ENCODE results near the gene ASIC4.

ASIC4 gene

GRCh38 chr2:219560893-219561178, 46.6 kb downstream of the ASIC4 start:
- Histone ChIP-seq H3K27ac (ENCODE audit: low read depth, low read length) (no peak overlapping the region), H3K4me2 (ENCODE audit: low read depth, low read length, poor library complexity, severe bottlenecking) (no peak overlapping the region), H3K27me3 (ENCODE audit: low read length) (no peaks in the 10 kb centered on the region), H3K36me3 (ENCODE audit: low read length) (no peaks in the 10 kb centered on the region), H3K9me2 (replicated peaks; ENCODE audit: insufficient read depth, low read length) (no peaks in the 10 kb centered on the region), H3K4me3 (ENCODE audit: insufficient read depth, low read length, poor library complexity, severe bottlenecking) (no peak overlapping the region), H2AFZ (ENCODE audit: low read depth, low read length, severe bottlenecking) (no peak overlapping the region), H3F3A (ENCODE audit: insufficient read depth) (no peaks in the 10 kb centered on the region), H3K79me2 (ENCODE audit: insufficient read depth, low read length) (no peaks in the 10 kb centered on the region), H3K9ac (ENCODE audit: low read length) (no peak overlapping the region), H4K20me1 (ENCODE audit: low read depth, low read length) (no peaks in the 10 kb centered on the region), H3K9me3 (ENCODE audit: insufficient read depth, low read length) (no peaks in the 10 kb centered on the region)
- TF ChIP-seq CTCF (IDR thresholded peaks at IDR 0.05; ENCODE audit: insufficient read depth, low read length, poor library complexity, severe bottlenecking): no peak
- no peak for TF ChIP-seq EZH2phosphoT487 (conservative IDR thresholded peaks at IDR 0.05; ENCODE audit: low read length)

- no peaks in the 10 kb centered on the region for H4K20me1 ChIP-seq (ENCODE audit: low read depth, low read length)
- no peak overlapping the region for H2AFZ ChIP-seq (ENCODE audit: low read depth, low read length, severe bottlenecking)
- no peaks in the 10 kb centered on the region for H3K27me3 ChIP-seq (ENCODE audit: low read length)
- H3K36me3 ChIP-seq (ENCODE audit: low read length): no peaks in the 10 kb centered on the region
- no peaks in the 10 kb centered on the region for H3K9me3 ChIP-seq (ENCODE audit: insufficient read depth, low read length)
- H3K9me2 ChIP-seq (replicated peaks; ENCODE audit: insufficient read depth, low read length): no peaks in the 10 kb centered on the region
- H3K79me2 ChIP-seq (ENCODE audit: insufficient read depth, low read length): no peaks in the 10 kb centered on the region
- no peaks in the 10 kb centered on the region for H3F3A ChIP-seq (ENCODE audit: insufficient read depth)
- H3K4me3 ChIP-seq (ENCODE audit: insufficient read depth, low read length, poor library complexity, severe bottlenecking): no peak overlapping the region
- no peak overlapping the region for H3K4me2 ChIP-seq (ENCODE audit: low read depth, low read length, poor library complexity, severe bottlenecking)
- H3K27ac ChIP-seq (ENCODE audit: low read depth, low read length): no peak overlapping the region
- TF ChIP-seq EZH2phosphoT487 (conservative IDR thresholded peaks at IDR 0.05; ENCODE audit: low read length) (no peak), CTCF (IDR thresholded peaks at IDR 0.05; ENCODE audit: insufficient read depth, low read length, poor library complexity, severe bottlenecking) (no peak)
- no peak overlapping the region for H3K9ac ChIP-seq (ENCODE audit: low read length)
Measured at GRCh38 chr2:219561179-219562048, 47.1 kb downstream of the ASIC4 start.

- no peaks in the 10 kb centered on the region for H3K9me2 ChIP-seq (replicated peaks; ENCODE audit: insufficient read depth, low read length)
- no peak overlapping the region for H3K4me2 ChIP-seq (ENCODE audit: low read depth, low read length, poor library complexity, severe bottlenecking)
- H3K79me2 ChIP-seq (ENCODE audit: insufficient read depth, low read length): no peaks in the 10 kb centered on the region
- no peak overlapping the region for H2AFZ ChIP-seq (ENCODE audit: low read depth, low read length, severe bottlenecking)
- no peaks in the 10 kb centered on the region for H3K9me3 ChIP-seq (ENCODE audit: insufficient read depth, low read length)
- TF ChIP-seq CTCF (IDR thresholded peaks at IDR 0.05; ENCODE audit: insufficient read depth, low read length, poor library complexity, severe bottlenecking) (no peak), EZH2phosphoT487 (conservative IDR thresholded peaks at IDR 0.05; ENCODE audit: low read length) (no peak)
- H3F3A ChIP-seq (ENCODE audit: insufficient read depth): no peaks in the 10 kb centered on the region
- H3K36me3 ChIP-seq (ENCODE audit: low read length): no peaks in the 10 kb centered on the region
- no peak overlapping the region for H3K4me3 ChIP-seq (ENCODE audit: insufficient read depth, low read length, poor library complexity, severe bottlenecking)
- no peak overlapping the region for H3K27ac ChIP-seq (ENCODE audit: low read depth, low read length)
- no peaks in the 10 kb centered on the region for H3K27me3 ChIP-seq (ENCODE audit: low read length)
- no peaks in the 10 kb centered on the region for H4K20me1 ChIP-seq (ENCODE audit: low read depth, low read length)
- H3K9ac ChIP-seq (ENCODE audit: low read length): no peak overlapping the region
Measured at GRCh38 chr2:219562049-219563020, 48.1 kb downstream of the ASIC4 start.
